HG02798 (cell line): ENCODE data around the gene PKLR.
"Not testable (repeated sequence)": the region's sequence is repeated elsewhere in the genome, so short reads cannot be mapped to it uniquely, and the experiment has no call there.

Source experiments
- ATAC-seq: cut with Tn5 transposase; IDR thresholded peaks from one replicate; pipeline ENCODE4 v1.9.1; 2021; ENCODE audit warnings: mild to moderate bottlenecking; ENCODE audit not compliant: unreplicated experiment, poor library complexity

The PKLR gene

GRCh38 chr1:155261493-155261851 lies 39.8 kb downstream of the PKLR start:
- ATAC-seq = peak; percentile 1

GRCh38 chr1:155260276-155260675 lies 41.0 kb downstream of the PKLR start:
- ATAC-seq = no peak

GRCh38 chr1:155256058-155256852 lies 45.0 kb downstream of the PKLR start:
- ATAC-seq = no peak

- peak; percentile 74 for ATAC-seq
These were observed 45.8 kb downstream of the PKLR start, which contains the start of gene ENTREP3 for GRCh38 chr1:155255243-155256007. Gene ENTREP3 (minus strand): TSS chr1:155255483. CDS start chr1:155254877, 606 bp downstream.

GRCh38 chr1:155254714-155255242 lies 46.5 kb downstream of the PKLR start:
- no peak for ATAC-seq

GRCh38 chr1:155254228-155254713 lies 47.0 kb downstream of the PKLR start:
- no peak for ATAC-seq

- ATAC-seq = no peak
These were observed 47.4 kb downstream of the PKLR start for GRCh38 chr1:155253797-155254196.

GRCh38 chr1:155253208-155253607 lies 48.0 kb downstream of the PKLR start:
- no peak for ATAC-seq

- no peak for ATAC-seq
These were observed 49.7 kb downstream of the PKLR start for GRCh38 chr1:155251566-155251965.

- ATAC-seq = peak; percentile 90
These were observed 50.4 kb downstream of the PKLR start for GRCh38 chr1:155250633-155251449.

- ATAC-seq = peak; percentile 13
These were observed 51.0 kb downstream of the PKLR start for GRCh38 chr1:155250246-155250632.

GRCh38 chr1:155247667-155248553 lies 53.3 kb downstream of the PKLR start:
- ATAC-seq = no peak

- not testable (repeated sequence) for ATAC-seq
These were observed 54.4 kb downstream of the PKLR start for GRCh38 chr1:155246796-155247195.

GRCh38 chr1:155245163-155245524 lies 56.1 kb downstream of the PKLR start:
- no peak for ATAC-seq

- peak; percentile 93 for ATAC-seq
These were observed 56.7 kb downstream of the PKLR start for GRCh38 chr1:155244368-155245162.

GRCh38 chr1:155242805-155243358 lies 58.4 kb downstream of the PKLR start:
- ATAC-seq = no peak

- ATAC-seq = no peak
These were observed 59.4 kb downstream of the PKLR start for GRCh38 chr1:155241841-155242264.

- ATAC-seq = no peak
These were observed 60.1 kb downstream of the PKLR start for GRCh38 chr1:155241069-155241679.
